NB4 (cell line): Measurements from ENCODE around the gene USP46.

Source experiments
- MYC ChIP-seq: IDR thresholded peaks from 2 replicates; pipeline ENCODE4 v1.6.1; 2011; ENCODE audit warnings: low read depth, low read length
- POLR2A ChIP-seq: IDR thresholded peaks from 2 replicates; pipeline ENCODE4 v1.6.1; 2011; ENCODE audit warnings: mild to moderate bottlenecking; ENCODE audit not compliant: insufficient read length; ENCODE audit errors: extremely low read depth
- TF ChIP-seq, protein P1 (sequence below): IDR thresholded peaks from one replicate; pipeline ENCODE4 v1.5.1; 2012; ENCODE audit warnings: low read depth, low read length
- TF ChIP-seq, protein P2 (sequence below): IDR thresholded peaks from 2 replicates; pipeline ENCODE4 v1.6.1; 2011; ENCODE audit warnings: low read depth, low read length

DNA sequence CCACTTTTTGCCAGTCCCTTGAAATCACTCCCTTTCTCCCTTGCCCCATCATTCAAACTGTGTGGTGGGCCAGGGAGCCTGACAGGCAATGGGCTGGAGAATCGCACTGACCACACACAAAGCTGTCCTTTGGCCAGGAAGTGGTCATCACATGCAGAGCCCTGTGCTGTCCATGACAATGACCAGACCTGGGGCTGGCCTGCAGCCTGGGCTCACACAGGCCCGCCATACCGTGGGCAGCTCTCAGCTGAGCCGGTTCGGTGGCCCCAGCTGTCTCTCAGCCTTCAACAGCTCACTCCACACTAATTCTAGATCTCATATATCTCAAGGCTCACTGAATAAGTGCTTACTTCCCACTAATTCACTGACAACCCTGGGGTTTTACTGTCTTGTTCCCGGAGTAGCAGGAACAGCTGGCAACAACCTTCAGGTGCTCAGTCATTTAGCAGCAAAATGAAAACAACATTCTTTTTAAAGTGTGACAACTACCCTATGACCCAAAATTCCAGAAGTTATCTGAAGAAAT is 48.0 kb downstream of the USP46 start:
- TF ChIP-seq, protein P1, sequence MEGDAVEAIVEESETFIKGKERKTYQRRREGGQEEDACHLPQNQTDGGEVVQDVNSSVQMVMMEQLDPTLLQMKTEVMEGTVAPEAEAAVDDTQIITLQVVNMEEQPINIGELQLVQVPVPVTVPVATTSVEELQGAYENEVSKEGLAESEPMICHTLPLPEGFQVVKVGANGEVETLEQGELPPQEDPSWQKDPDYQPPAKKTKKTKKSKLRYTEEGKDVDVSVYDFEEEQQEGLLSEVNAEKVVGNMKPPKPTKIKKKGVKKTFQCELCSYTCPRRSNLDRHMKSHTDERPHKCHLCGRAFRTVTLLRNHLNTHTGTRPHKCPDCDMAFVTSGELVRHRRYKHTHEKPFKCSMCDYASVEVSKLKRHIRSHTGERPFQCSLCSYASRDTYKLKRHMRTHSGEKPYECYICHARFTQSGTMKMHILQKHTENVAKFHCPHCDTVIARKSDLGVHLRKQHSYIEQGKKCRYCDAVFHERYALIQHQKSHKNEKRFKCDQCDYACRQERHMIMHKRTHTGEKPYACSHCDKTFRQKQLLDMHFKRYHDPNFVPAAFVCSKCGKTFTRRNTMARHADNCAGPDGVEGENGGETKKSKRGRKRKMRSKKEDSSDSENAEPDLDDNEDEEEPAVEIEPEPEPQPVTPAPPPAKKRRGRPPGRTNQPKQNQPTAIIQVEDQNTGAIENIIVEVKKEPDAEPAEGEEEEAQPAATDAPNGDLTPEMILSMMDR, result no peak
- TF ChIP-seq POLR2A (no peak), MYC (no peak)
- TF ChIP-seq, protein P2, sequence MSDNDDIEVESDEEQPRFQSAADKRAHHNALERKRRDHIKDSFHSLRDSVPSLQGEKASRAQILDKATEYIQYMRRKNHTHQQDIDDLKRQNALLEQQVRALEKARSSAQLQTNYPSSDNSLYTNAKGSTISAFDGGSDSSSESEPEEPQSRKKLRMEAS, result no peak
